Naive thymus-derived CD8-positive, alpha-beta T cell (primary cell): ENCODE results near the gene TOB1. TPM values are rescaled to one million over a fixed set of nuclear protein-coding genes. Genes with fewer than 3 reads are reported as not detected.
"Not testable (repeated sequence)": the region's sequence is repeated elsewhere in the genome, so short reads cannot be mapped to it uniquely, and the experiment has no call there.

ENCODE experiments used
- ATAC-seq, 2 donors: fragments of 150-1000 bp; cut with Tn5 transposase in 1 of 2; sonication (Bioruptor Pico), chemical (Tn5 transposase) in 1 of 2; 1 replicate in 1 of 2; 2 replicates in 1 of 2; pipeline ENCODE4 v1.10.0; 2021; ENCODE audit warnings: mild to moderate bottlenecking in 2 of 2, moderate library complexity in 2 of 2
- POLR2A ChIA-PET: fragments of 350-600 bp; sonication (Branson Sonifier 250); formaldehyde crosslinking; loops from one replicate; lab custom pipeline; 2021; ENCODE audit warnings: antibody characterized with exemption; lab: Charles Lee
- DNase-seq, 10 donors: peaks; one replicate each; pipeline versions ENCODE4 v3.0.0 to v3.0.0-alpha.2; 2020 to 2022
- H3K27ac Mint-ChIP-seq, 10 donors: one replicate each; pipeline ENCODE4 v1.8.0; 2020 to 2022; ENCODE audit warnings: mild to moderate bottlenecking in 10 of 10, mixed read lengths in 10 of 10, moderate library complexity in 4 of 10, inconsistent platforms in 1 of 10
- H3K27me3 Mint-ChIP-seq, 5 donors: one replicate each; pipeline ENCODE4 v1.8.0; 2021 to 2022; ENCODE audit warnings: mixed read lengths in 5 of 5
- H3K36me3 Mint-ChIP-seq, 3 donors: one replicate each; pipeline ENCODE4 v1.8.0; 2020 to 2022; ENCODE audit warnings: mixed read lengths in 3 of 3, mild to moderate bottlenecking in 2 of 3, inconsistent platforms in 1 of 3
- H3K4me1 Mint-ChIP-seq, 4 donors: one replicate each; pipeline ENCODE4 v1.8.0; 2021 to 2022; ENCODE audit warnings: mixed read lengths in 4 of 4
- H3K4me3 Mint-ChIP-seq, 10 donors: one replicate each; pipeline ENCODE4 v1.8.0; 2020 to 2022; ENCODE audit warnings: mild to moderate bottlenecking in 10 of 10, mixed read lengths in 10 of 10, moderate library complexity in 6 of 10, inconsistent platforms in 1 of 10
- H3K9me3 Mint-ChIP-seq, 9 donors: one replicate each; pipeline ENCODE4 v1.8.0; 2020 to 2022; ENCODE audit warnings: mixed read lengths in 9 of 9, mild to moderate bottlenecking in 3 of 9, inconsistent platforms in 1 of 9, moderate library complexity in 1 of 9
- polyA plus RNA-seq, 3 donors: library from polyadenylated mRNA; unstranded; fragments of 300-500 nt; fragmentation: Illumina TruSeq; gene quantifications; one replicate each; pipeline ENCODE4 v1.2.3, GENCODE V29; 2021
- total RNA-seq, 8 experiments: library from RNA in 2 of 8; stranded (reverse) in 2 of 8; gene quantifications; one replicate each; pipeline ENCODE4 v1.2.3 and lab custom pipeline; 2021 to 2026

The TOB1 gene
- total and polyA plus RNA-seq, 5 experiments from 2014 or later = 42.9 to 114 (median 86.8) TPM

- ATAC-seq (no peak), DNase-seq (no peak)
- Mint-ChIP-seq H3K4me1 (peaks cover 14 to 28% (median 21%) of the 10 kb centered on the region in 4 donors), H3K4me3 (no peak overlapping the region), H3K27ac (no peak overlapping the region), H3K9me3 (no peaks in the 10 kb centered on the region), H3K36me3 (no peaks in the 10 kb centered on the region), H3K27me3 (no peaks in the 10 kb centered on the region)
- POLR2A ChIA-PET = interaction anchor here (9.8 kb wide), 1 partner anchor 12 kb away, joined by 74 read pairs; the partner anchor contains the start of gene TOB1
Measured at GRCh38 chr17:50877838-50878237, 11.7 kb upstream of the TOB1 start.

- DNase-seq, H3K27ac Mint-ChIP-seq, H3K36me3 Mint-ChIP-seq, H3K4me3 Mint-ChIP-seq, H3K9me3 Mint-ChIP-seq, H3K27me3 Mint-ChIP-seq, ATAC-seq: not testable (repeated sequence)
- POLR2A ChIA-PET = interaction anchor here (0.7 to 9.8 kb wide), 2 partner anchors 8 to 11 kb away, joined by 3 to 74 read pairs; partner anchors contain the start of gene TOB1
- H3K4me1 Mint-ChIP-seq = peaks cover 14 to 31% (median 26%) of the 10 kb centered on the region in 4 donors
Measured at GRCh38 chr17:50877042-50877441, 10.9 kb upstream of the TOB1 start.

DNA sequence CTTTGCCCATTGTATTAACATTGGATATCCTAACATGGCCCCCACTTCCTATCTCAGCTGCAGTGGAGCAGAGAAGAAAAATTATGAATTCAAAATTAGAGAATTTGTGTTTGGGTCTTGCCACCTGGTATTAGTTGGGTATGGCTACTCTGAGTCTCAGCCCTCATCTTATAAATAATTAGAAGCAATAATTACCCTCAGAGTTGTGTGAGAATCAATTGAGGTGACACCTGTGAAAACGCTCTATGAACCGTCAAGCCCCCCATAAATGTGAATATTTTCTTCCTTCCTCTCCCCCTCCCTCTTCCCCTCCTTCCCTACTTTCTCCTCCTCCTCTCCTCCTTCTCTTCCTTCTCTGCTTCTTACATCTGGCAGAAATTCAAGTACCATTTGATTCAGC, 8.9 kb upstream of the TOB1 start:
- no peak for DNase-seq
- no peaks in the 10 kb centered on the region for H3K36me3 Mint-ChIP-seq
- no peaks in the 10 kb centered on the region for H3K9me3 Mint-ChIP-seq
- POLR2A ChIA-PET = interaction anchor here (0.7 to 1.6 kb wide), 2 partner anchors 9 to 10 kb away, joined by 5 to 9 read pairs; no protein-coding TSS in a partner anchor
- H3K27me3 Mint-ChIP-seq = no peaks in the 10 kb centered on the region
- H3K4me3 Mint-ChIP-seq = no peak overlapping the region
- H3K27ac Mint-ChIP-seq = peak overlapping the region in 3 of 10 donors; percentile 14 to 16 (median 14)
- ATAC-seq = no peak
- H3K4me1 Mint-ChIP-seq = peaks cover 14 to 37% (median 32%) of the 10 kb centered on the region in 4 donors

GRCh38 chr17:50872710-50873424, 6.7 kb upstream of the TOB1 start:
- H3K27ac Mint-ChIP-seq = peak overlapping the region; percentile 16 to 95 (median 70)
- peaks cover 22 to 53% (median 51%) of the 10 kb centered on the region in 4 donors for H3K4me1 Mint-ChIP-seq
- H3K9me3 Mint-ChIP-seq = no peaks in the 10 kb centered on the region
- no peaks in the 10 kb centered on the region for H3K36me3 Mint-ChIP-seq
- DNase-seq (peak in 9 of 10 donors; percentile 30 to 75 (median 41)), ATAC-seq (peak; percentile 64 to 78)
- H3K4me3 Mint-ChIP-seq = peak overlapping the region in 7 of 10 donors; percentile 11 to 87 (median 48)
- no peaks in the 10 kb centered on the region for H3K27me3 Mint-ChIP-seq
- POLR2A ChIA-PET = interaction anchor here (0.8 to 6.0 kb wide), 13 partner anchors 8 to 82 kb away, joined by 3 to 62 read pairs (median 8); no protein-coding TSS in a partner anchor

DNA sequence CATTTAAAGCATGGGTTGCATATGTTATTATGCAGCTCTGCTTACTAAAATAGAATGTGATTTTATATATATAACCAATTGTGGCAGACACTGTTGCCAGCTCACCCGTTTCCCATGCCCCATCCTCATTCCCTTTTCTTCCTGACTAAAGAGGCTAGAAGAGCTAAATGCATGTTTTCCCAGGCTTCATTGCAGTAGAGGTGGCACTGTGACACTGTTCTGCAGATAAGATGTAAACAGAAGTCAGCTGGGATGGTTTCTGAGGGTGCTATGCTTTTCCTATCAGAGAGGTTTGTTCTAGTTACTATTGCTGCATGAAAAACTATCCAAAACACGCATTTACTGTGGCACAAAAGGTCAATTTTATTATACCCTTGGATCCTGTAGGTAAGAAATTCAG, 5.7 kb upstream of the TOB1 start:
- ATAC-seq (no peak), DNase-seq (peak in 3 of 10 donors; percentile 27 to 43 (median 43))
- peak overlapping the region; percentile 60 to 88 (median 82) for H3K4me3 Mint-ChIP-seq
- POLR2A ChIA-PET = interaction anchor here (1.0 to 6.0 kb wide), 14 partner anchors 13 to 83 kb away, joined by 3 to 62 read pairs (median 9); no protein-coding TSS in a partner anchor
- no peaks in the 10 kb centered on the region for H3K9me3 Mint-ChIP-seq
- H3K4me1 Mint-ChIP-seq = peaks cover 28 to 62% (median 57%) of the 10 kb centered on the region in 4 donors
- no peaks in the 10 kb centered on the region for H3K36me3 Mint-ChIP-seq
- peaks cover 0 to 1% (median 0%) of the 10 kb centered on the region in 5 donors for H3K27me3 Mint-ChIP-seq
- peak overlapping the region; percentile 39 to 97 (median 88) for H3K27ac Mint-ChIP-seq

- Mint-ChIP-seq H3K27ac (peak overlapping the region; percentile 39 to 97 (median 88)), H3K4me1 (peaks cover 28 to 63% (median 56%) of the 10 kb centered on the region in 4 donors), H3K9me3 (no peaks in the 10 kb centered on the region), H3K36me3 (no peaks in the 10 kb centered on the region), H3K4me3 (peak overlapping the region; percentile 60 to 88 (median 82)), H3K27me3 (peaks cover 0 to 1% (median 0%) of the 10 kb centered on the region in 5 donors)
- DNase-seq = peak in 9 of 10 donors; percentile 27 to 87 (median 67)
- ATAC-seq = peak; percentile 13 to 29
- POLR2A ChIA-PET = interaction anchor here (1.1 to 6.0 kb wide), 12 partner anchors 14 to 78 kb away, joined by 3 to 62 read pairs (median 11); no protein-coding TSS in a partner anchor
Measured at GRCh38 chr17:50871364-50871763, 5.2 kb upstream of the TOB1 start.

DNA sequence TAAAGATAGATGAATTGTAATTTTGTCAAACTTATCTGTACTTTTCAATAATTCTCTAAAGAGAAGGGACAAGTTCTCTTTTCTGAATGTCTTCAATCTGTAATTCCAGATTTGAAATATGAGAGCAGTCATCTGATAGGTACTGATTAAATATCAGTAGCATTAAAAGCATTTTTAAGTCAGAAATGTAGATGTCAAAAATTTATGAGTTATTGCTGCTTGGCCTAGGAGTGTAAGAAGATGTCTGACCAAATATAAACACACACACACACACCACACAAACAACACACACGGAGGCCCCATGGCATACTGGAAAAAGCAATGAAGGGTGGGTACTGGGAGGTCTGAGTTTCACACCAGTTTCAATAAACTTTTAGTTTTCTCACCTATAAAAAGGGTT, 2.4 kb upstream of the TOB1 start:
- peak overlapping the region in 9 of 10 donors; percentile 80 to 99 (median 95) for H3K4me3 Mint-ChIP-seq
- POLR2A ChIA-PET = interaction anchor here (0.8 to 6.3 kb wide), 5 partner anchors 15 to 63 kb away, joined by 3 to 544 read pairs (median 5); no protein-coding TSS in a partner anchor
- peaks cover 0 to 4% (median 0%) of the 10 kb centered on the region in 9 donors for H3K9me3 Mint-ChIP-seq
- peaks cover 0 to 1% (median 0%) of the 10 kb centered on the region in 5 donors for H3K27me3 Mint-ChIP-seq
- peak overlapping the region; percentile 25 to 100 (median 99) for H3K27ac Mint-ChIP-seq
- H3K36me3 Mint-ChIP-seq = peaks cover 2 to 12% (median 7%) of the 10 kb centered on the region in 3 donors
- DNase-seq (no peak), ATAC-seq (no peak)
- peaks cover 23 to 71% (median 61%) of the 10 kb centered on the region in 4 donors for H3K4me1 Mint-ChIP-seq

DNA sequence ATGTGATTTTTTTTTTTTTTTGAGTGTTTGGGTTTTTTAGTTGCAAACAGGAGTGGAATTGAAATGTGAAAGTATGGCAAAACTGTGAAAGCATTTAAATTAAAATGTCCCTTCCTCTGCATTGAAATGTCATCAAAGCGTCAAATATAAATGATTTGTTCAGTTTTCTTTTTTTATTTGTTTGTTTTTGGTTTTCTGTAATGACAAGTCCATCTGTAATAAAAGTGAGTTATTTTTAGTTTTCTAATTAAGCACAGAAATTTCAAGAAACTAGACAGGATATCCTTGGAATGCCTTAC, 1.9 kb upstream of the TOB1 start:
- peak overlapping the region; percentile 96 to 100 (median 99) for H3K27ac Mint-ChIP-seq

GRCh38 chr17:50867363-50868139, 1.4 kb upstream of the TOB1 start:
- H3K36me3 Mint-ChIP-seq = peaks cover 8 to 23% (median 12%) of the 10 kb centered on the region in 3 donors
- H3K27ac Mint-ChIP-seq = peak overlapping the region; percentile 96 to 100 (median 99)

More for the DNA sequence above, 1.9 kb upstream of the TOB1 start:
- POLR2A ChIA-PET = interaction anchor here (1.4 to 10.1 kb wide), 10 partner anchors 13 to 89 kb away, joined by 4 to 544 read pairs (median 83); no protein-coding TSS in a partner anchor
- peaks cover 0 to 1% (median 0%) of the 10 kb centered on the region in 5 donors for H3K27me3 Mint-ChIP-seq
- peaks cover 4 to 17% (median 8%) of the 10 kb centered on the region in 3 donors for H3K36me3 Mint-ChIP-seq
- no peak for DNase-seq
- H3K9me3 Mint-ChIP-seq = peaks cover 0 to 4% (median 0%) of the 10 kb centered on the region in 9 donors
- H3K4me3 Mint-ChIP-seq = peak overlapping the region; percentile 80 to 99 (median 94)
- ATAC-seq = no peak
- H3K4me1 Mint-ChIP-seq = peaks cover 23 to 71% (median 62%) of the 10 kb centered on the region in 4 donors

DNA sequence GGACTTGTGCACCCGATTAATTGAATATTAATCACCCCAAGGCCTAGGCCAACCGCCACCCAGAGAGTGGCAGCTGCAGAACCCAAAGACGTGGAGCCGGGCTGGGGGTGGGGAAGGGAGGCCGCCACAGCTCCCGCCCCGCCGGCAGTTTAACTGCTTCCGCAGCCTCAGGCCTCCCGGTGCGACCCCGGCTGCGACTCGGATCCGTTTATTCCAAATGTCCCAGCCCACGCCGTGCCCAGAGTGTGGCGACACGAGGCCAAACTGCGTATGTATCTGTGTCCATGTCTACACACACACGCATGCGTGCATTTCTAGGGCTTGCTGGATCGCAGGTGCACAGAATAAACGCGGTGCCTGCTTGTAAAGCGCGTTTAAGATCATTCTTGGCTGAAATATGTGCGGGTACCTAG, 802 bp upstream of the TOB1 start:
- H3K36me3 Mint-ChIP-seq = peaks cover 8 to 24% (median 12%) of the 10 kb centered on the region in 3 donors
- H3K4me3 Mint-ChIP-seq = peak overlapping the region; percentile 80 to 99 (median 94)
- peaks cover 0 to 4% (median 0%) of the 10 kb centered on the region in 9 donors for H3K9me3 Mint-ChIP-seq
- ATAC-seq (peak; percentile 30 to 37), DNase-seq (peak; percentile 55 to 87 (median 74))
- POLR2A ChIA-PET = interaction anchor here (1.0 to 10.1 kb wide), 22 partner anchors 9 to 394 kb away, joined by 3 to 544 read pairs (median 9); partner anchors contain the start of genes LUC7L3, NME1, NME2 and SPAG9
- H3K27ac Mint-ChIP-seq = peak overlapping the region; percentile 96 to 100 (median 99)
- peaks cover 26 to 66% (median 58%) of the 10 kb centered on the region in 4 donors for H3K4me1 Mint-ChIP-seq
- peaks cover 0 to 1% (median 0%) of the 10 kb centered on the region in 5 donors for H3K27me3 Mint-ChIP-seq

More at GRCh38 chr17:50867363-50868139, 1.4 kb upstream of the TOB1 start:
- Mint-ChIP-seq H3K4me1 (peaks cover 25 to 70% (median 62%) of the 10 kb centered on the region in 4 donors), H3K9me3 (peaks cover 0 to 4% (median 0%) of the 10 kb centered on the region in 9 donors), H3K4me3 (peak overlapping the region; percentile 80 to 99 (median 94)), H3K27me3 (peaks cover 0 to 1% (median 0%) of the 10 kb centered on the region in 5 donors)
- ATAC-seq = peak; percentile 39 to 51
- peak; percentile 64 to 93 (median 82) for DNase-seq
- POLR2A ChIA-PET = interaction anchor here (1.1 to 10.1 kb wide), 16 partner anchors 13 to 326 kb away, joined by 3 to 544 read pairs (median 17); partner anchors contain the start of genes LUC7L3 and NME2

DNA sequence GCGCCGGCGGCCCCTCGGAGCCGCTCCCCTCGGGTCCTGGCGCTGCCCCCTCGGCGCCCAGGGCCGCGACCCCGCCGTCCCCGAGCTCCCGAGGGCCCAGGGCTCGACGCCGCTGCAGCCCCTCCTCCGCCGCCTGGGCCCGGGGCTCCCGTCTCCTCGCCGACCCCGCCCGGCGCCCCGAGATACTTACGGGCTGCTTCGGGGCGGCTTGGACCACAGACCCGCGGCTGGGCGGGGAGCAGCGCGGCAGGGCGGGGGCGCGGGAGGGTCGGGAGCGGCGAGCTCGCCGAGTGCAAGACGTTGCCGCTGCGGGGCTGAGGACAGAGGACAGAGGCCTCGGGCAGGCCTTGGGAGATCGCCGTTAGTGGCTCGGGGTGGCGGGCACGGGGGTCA, 290 bp downstream of the TOB1 start:
- peaks cover 30 to 66% (median 58%) of the 10 kb centered on the region in 4 donors for H3K4me1 Mint-ChIP-seq
- H3K27me3 Mint-ChIP-seq = peaks cover 0 to 1% (median 0%) of the 10 kb centered on the region in 5 donors
- DNase-seq (no peak), ATAC-seq (peak; percentile 0 to 8)
- peaks cover 9 to 35% (median 12%) of the 10 kb centered on the region in 3 donors for H3K36me3 Mint-ChIP-seq
- peak overlapping the region; percentile 57 to 100 (median 96) for H3K27ac Mint-ChIP-seq
- peak overlapping the region; percentile 62 to 99 (median 94) for H3K4me3 Mint-ChIP-seq
- H3K9me3 Mint-ChIP-seq = peaks cover 0 to 4% (median 0%) of the 10 kb centered on the region in 9 donors
- POLR2A ChIA-PET = interaction anchor here (0.5 to 10.1 kb wide), 25 partner anchors 8 to 1977 kb away, joined by 3 to 544 read pairs (median 10); partner anchors contain the start of genes LUC7L3, NME1, NME2 and SPAG9
